SK-N-SH (cell line): ENCODE measurements around the gene TBC1D5.

Experiments used
- CHD2 ChIP-seq: fragments of 150-350 bp; IDR thresholded peaks from 2 replicates; pipeline ENCODE4 v1.6.1; 2018; ENCODE audit warnings: low read length; ENCODE audit not compliant: partially characterized antibody
- CTCF ChIP-seq: fragments of 200-600 bp; sonication (generic); IDR thresholded peaks from 2 replicates; pipeline ENCODE4 v1.6.1; 2017; ENCODE audit warnings: antibody characterized with exemption, mild to moderate bottlenecking, moderate library complexity
- EP300 ChIP-seq, 2 experiments: IDR thresholded peaks; 2 replicates each; pipeline versions ENCODE4 v1.4.0 to v1.6.1; 2012; ENCODE audit warnings: borderline replicate concordance in 1 of 2, low read depth in 1 of 2, low read length in 1 of 2
- EZH2phosphoT487 ChIP-seq: fragments of 200-600 bp; sonication (generic); IDR thresholded peaks from 2 replicates; pipeline ENCODE4 v1.6.1; 2017; ENCODE audit warnings: low read depth, mixed run types, mild to moderate bottlenecking, antibody characterized with exemption, moderate library complexity, borderline replicate concordance
- GABPA ChIP-seq: IDR thresholded peaks from 2 replicates; pipeline ENCODE4 v1.4.0; 2012; ENCODE audit warnings: low read depth, mild to moderate bottlenecking
- JUND ChIP-seq: IDR thresholded peaks from 2 replicates; pipeline ENCODE4 v1.4.0; 2012
- PBX3 ChIP-seq: IDR thresholded peaks from 2 replicates; pipeline ENCODE4; 2012

GRCh38 chr3:17235310-17235709 is 507.1 kb downstream of the TBC1D5 start:
- TF ChIP-seq EZH2phosphoT487 (no peak), EP300 (IDR thresholded peaks at IDR 0.05; ENCODE audit: borderline replicate concordance in 1 of 2, low read depth in 1 of 2, low read length in 1 of 2) (no peak), JUND (no peak), CTCF (no peak), PBX3 (no peak), CHD2 (no peak), GABPA (no peak)
